ENCODE data around the gene PTPMT1. TPM values are rescaled to one million over a fixed set of nuclear protein-coding genes. Genes with fewer than 3 reads are reported as not detected.

The PTPMT1 gene
- total RNA-seq, 1 donor from 2014 or later, result 60.4 TPM

DNA sequence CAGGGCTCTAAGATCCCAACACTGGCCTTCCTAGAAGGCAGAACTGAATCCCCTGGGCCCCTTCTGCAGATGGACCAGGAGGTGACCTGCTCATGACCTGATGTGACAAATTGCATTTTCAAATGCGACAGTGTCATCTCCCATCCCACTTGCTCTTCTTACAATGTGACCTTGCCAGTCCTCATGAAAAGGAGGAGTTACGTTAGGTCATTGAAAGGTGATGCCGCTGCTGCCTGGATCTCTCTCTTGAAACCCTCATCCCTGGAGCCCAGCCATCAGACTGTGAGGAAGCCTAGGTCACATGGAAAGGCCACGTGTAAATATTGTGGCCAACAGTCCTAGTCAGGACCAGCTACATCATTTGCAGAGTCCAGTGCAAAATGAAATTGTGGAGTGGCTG, 34.5 kb downstream of the PTPMT1 start:
- DNase-seq (ENCODE audit: low spot score), result no peak
- Mint-ChIP-seq H3K9me3 (no peaks in the 10 kb centered on the region), H3K27me3 (ENCODE audit: insufficient read depth, low read depth) (peaks cover 2% of the 10 kb centered on the region), H3K27ac (no peak overlapping the region), H3K4me3 (peak overlapping the region; percentile 50), H3K4me1 (peaks cover 11% of the 10 kb centered on the region), H3K36me3 (no peaks in the 10 kb centered on the region)
- Histone ChIP-seq H3F3A (ENCODE audit: low read depth) (peaks cover 22% of the 10 kb centered on the region), H3K4me3 (no peak overlapping the region), H3K9ac (no peak overlapping the region), H2AFZ (replicated peaks) (no peak overlapping the region), H4K20me1 (ENCODE audit: low read depth) (peaks cover 11% of the 10 kb centered on the region), H3K36me3 (no peaks in the 10 kb centered on the region), H3K4me2 (peak overlapping the region; percentile 71), H3K79me2 (ENCODE audit: low read depth) (no peaks in the 10 kb centered on the region), H3K27me3 (peaks cover 10% of the 10 kb centered on the region), H3K27ac (no peak overlapping the region), H3K4me1 (peaks cover 21% of the 10 kb centered on the region), H3K9me3 (ENCODE audit: low read depth) (no peaks in the 10 kb centered on the region)
- TF ChIP-seq, protein P1, sequence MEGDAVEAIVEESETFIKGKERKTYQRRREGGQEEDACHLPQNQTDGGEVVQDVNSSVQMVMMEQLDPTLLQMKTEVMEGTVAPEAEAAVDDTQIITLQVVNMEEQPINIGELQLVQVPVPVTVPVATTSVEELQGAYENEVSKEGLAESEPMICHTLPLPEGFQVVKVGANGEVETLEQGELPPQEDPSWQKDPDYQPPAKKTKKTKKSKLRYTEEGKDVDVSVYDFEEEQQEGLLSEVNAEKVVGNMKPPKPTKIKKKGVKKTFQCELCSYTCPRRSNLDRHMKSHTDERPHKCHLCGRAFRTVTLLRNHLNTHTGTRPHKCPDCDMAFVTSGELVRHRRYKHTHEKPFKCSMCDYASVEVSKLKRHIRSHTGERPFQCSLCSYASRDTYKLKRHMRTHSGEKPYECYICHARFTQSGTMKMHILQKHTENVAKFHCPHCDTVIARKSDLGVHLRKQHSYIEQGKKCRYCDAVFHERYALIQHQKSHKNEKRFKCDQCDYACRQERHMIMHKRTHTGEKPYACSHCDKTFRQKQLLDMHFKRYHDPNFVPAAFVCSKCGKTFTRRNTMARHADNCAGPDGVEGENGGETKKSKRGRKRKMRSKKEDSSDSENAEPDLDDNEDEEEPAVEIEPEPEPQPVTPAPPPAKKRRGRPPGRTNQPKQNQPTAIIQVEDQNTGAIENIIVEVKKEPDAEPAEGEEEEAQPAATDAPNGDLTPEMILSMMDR (IDR thresholded peaks at IDR 0.05), result no peak
- no peak for TF ChIP-seq EZH2phosphoT487 (IDR thresholded peaks at IDR 0.05)
- no peak for TF ChIP-seq EZH2 (IDR thresholded peaks at IDR 0.05)

DNA sequence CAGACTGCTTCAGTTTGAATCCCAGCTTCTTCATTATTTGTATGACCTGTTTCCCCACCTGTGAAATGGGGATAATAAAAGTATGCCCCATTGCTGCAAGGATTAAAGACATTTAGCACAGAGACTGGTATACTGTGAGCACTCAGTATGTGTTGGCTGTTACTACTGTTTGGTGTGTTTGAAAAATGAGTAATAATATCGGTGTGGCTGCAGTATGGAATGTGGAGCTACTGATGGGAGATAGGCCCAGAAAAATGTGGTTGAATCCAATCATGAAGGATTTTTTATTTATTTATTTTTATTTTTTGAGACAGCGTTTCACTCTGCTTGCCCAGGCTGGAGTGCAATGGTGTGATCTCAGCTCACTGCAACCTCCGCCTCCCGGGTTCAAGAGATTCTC, 37.9 kb downstream of the PTPMT1 start:
- TF ChIP-seq EZH2 (IDR thresholded peaks at IDR 0.05) (no peak), EZH2phosphoT487 (IDR thresholded peaks at IDR 0.05) (no peak)
- TF ChIP-seq, protein P1 (IDR thresholded peaks at IDR 0.05), result no peak
- no peak overlapping the region for H3K4me3 Mint-ChIP-seq
- H3F3A ChIP-seq (ENCODE audit: low read depth), result peaks cover 17% of the 10 kb centered on the region
- H3K9me3 Mint-ChIP-seq, result no peaks in the 10 kb centered on the region
- H3K9ac ChIP-seq, result no peak overlapping the region
- no peak overlapping the region for H2AFZ ChIP-seq (replicated peaks)
- peaks cover 3% of the 10 kb centered on the region for H3K36me3 Mint-ChIP-seq
- peaks cover 18% of the 10 kb centered on the region for H3K4me1 ChIP-seq
- H3K27me3 Mint-ChIP-seq (ENCODE audit: insufficient read depth, low read depth), result no peaks in the 10 kb centered on the region
- H3K36me3 ChIP-seq, result no peaks in the 10 kb centered on the region
- no peaks in the 10 kb centered on the region for H3K79me2 ChIP-seq (ENCODE audit: low read depth)
- peaks cover 16% of the 10 kb centered on the region for H3K4me1 Mint-ChIP-seq
- DNase-seq (ENCODE audit: low spot score), result no peak
- H3K27me3 ChIP-seq, result no peaks in the 10 kb centered on the region
- H3K4me2 ChIP-seq, result no peak overlapping the region
- no peak overlapping the region for H3K27ac Mint-ChIP-seq
- H3K4me3 ChIP-seq, result no peak overlapping the region
- H4K20me1 ChIP-seq (ENCODE audit: low read depth), result peaks cover 11% of the 10 kb centered on the region
- H3K27ac ChIP-seq, result no peak overlapping the region
- no peaks in the 10 kb centered on the region for H3K9me3 ChIP-seq (ENCODE audit: low read depth)

DNA sequence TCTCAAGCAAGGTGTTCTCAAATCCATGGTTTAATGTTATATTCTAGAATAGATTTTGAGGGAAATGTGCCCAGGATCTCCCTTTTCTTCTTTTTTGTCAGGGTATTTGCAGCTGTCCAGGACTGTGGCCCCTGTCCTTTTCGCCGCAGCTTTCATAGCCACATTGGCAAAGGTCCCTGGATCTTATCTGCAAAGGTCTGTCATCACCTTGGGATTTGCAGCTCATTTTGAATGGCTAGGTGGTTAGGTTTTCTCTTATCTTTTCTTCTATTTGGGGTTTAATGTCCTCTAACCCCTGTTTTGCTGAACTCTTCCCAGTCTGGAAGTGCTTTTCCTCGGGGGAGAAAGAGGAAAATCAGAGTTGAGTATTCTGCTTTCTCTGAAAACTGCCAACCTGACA, 40.5 kb downstream of the PTPMT1 start:
- H4K20me1 ChIP-seq (ENCODE audit: low read depth), result no peaks in the 10 kb centered on the region
- Mint-ChIP-seq H3K4me3 (no peak overlapping the region), H3K27ac (peak overlapping the region; percentile 1), H3K4me1 (peaks cover 5% of the 10 kb centered on the region), H3K36me3 (peaks cover 4% of the 10 kb centered on the region), H3K27me3 (ENCODE audit: insufficient read depth, low read depth) (no peaks in the 10 kb centered on the region), H3K9me3 (no peaks in the 10 kb centered on the region)
- no peak overlapping the region for H2AFZ ChIP-seq (replicated peaks)
- no peaks in the 10 kb centered on the region for H3K36me3 ChIP-seq
- no peaks in the 10 kb centered on the region for H3K27me3 ChIP-seq
- TF ChIP-seq EZH2 (IDR thresholded peaks at IDR 0.05), result no peak
- TF ChIP-seq, protein P1 (IDR thresholded peaks at IDR 0.05), result no peak
- TF ChIP-seq EZH2phosphoT487 (IDR thresholded peaks at IDR 0.05), result no peak
- H3K9ac ChIP-seq, result no peak overlapping the region
- no peak for DNase-seq (ENCODE audit: low spot score)
- no peak overlapping the region for H3K4me2 ChIP-seq
- H3F3A ChIP-seq (ENCODE audit: low read depth), result no peaks in the 10 kb centered on the region
- no peaks in the 10 kb centered on the region for H3K4me1 ChIP-seq
- no peaks in the 10 kb centered on the region for H3K79me2 ChIP-seq (ENCODE audit: low read depth)
- H3K27ac ChIP-seq, result no peak overlapping the region
- H3K9me3 ChIP-seq (ENCODE audit: low read depth), result no peaks in the 10 kb centered on the region
- H3K4me3 ChIP-seq, result no peak overlapping the region

All from neural progenitor cell (in vitro differentiated cells).